ENCODE results near the gene NOC3L.

NOC3L gene

GRCh38 chr10:94362360-94363250 lies at the start of gene NOC3L (continued):
- TF ChIP-seq OSR2 (tag by site-specific recombination; IDR thresholded peaks at IDR 0.05): no peak
- peak; percentile 27; the same call in 1 of the 2 replicates for TF ChIP-seq ZFHX2 (tag by site-specific recombination; conservative IDR thresholded peaks at IDR 0.05)
- TF ChIP-seq ZFP69B (tag by site-specific recombination; IDR thresholded peaks at IDR 0.05): 0 out of 2 replicates have a peak, but pooled peaks have one; percentile 42
- TF ChIP-seq ZNF239 (tag by site-specific recombination; IDR thresholded peaks at IDR 0.05): no peak
- TF ChIP-seq PRDM10 (tag by site-specific recombination; IDR thresholded peaks at IDR 0.05): peak; percentile 95
- TF ChIP-seq PRDM6 (tag by site-specific recombination; IDR thresholded peaks at IDR 0.05): no peak
- TF ChIP-seq ZNF785 (tag by site-specific recombination; IDR thresholded peaks at IDR 0.05): no peak
- no peak for TF ChIP-seq ZNF311 (tag by site-specific recombination; IDR thresholded peaks at IDR 0.05; ENCODE audit: borderline replicate concordance)
- peak; percentile 88 for TF ChIP-seq ZNF660 (tag by site-specific recombination; IDR thresholded peaks at IDR 0.05)
- peak; percentile 39; the same call in 1 of the 2 replicates for TF ChIP-seq KLF9 (tag by site-specific recombination; IDR thresholded peaks at IDR 0.05; ENCODE audit: low read depth)
- TF ChIP-seq ZNF16 (tag by site-specific recombination; IDR thresholded peaks at IDR 0.05; ENCODE audit: low read depth): no peak
- no peak for TF ChIP-seq ZNF214 (tag by site-specific recombination; IDR thresholded peaks at IDR 0.05; ENCODE audit: borderline replicate concordance)
- TF ChIP-seq ZBTB6 (tag by site-specific recombination; IDR thresholded peaks at IDR 0.05): no peak
- TF ChIP-seq ZNF571 (tag by site-specific recombination; IDR thresholded peaks at IDR 0.05): no peak
- no peak for TF ChIP-seq RBAK (tag by site-specific recombination; IDR thresholded peaks at IDR 0.05)
- TF ChIP-seq BCL11A (tag by site-specific recombination; IDR thresholded peaks at IDR 0.05; ENCODE audit: low read depth): no peak
- no peak for TF ChIP-seq REPIN1 (tag by site-specific recombination; IDR thresholded peaks at IDR 0.05; ENCODE audit: low read depth)
- no peak for TF ChIP-seq ZSCAN23 (tag by site-specific recombination; IDR thresholded peaks at IDR 0.05)
- TF ChIP-seq ZNF544 (tag by site-specific recombination; IDR thresholded peaks at IDR 0.05): no peak
- no peak for TF ChIP-seq ZNF596 (tag by site-specific recombination; IDR thresholded peaks at IDR 0.05)
- peak; percentile 35; the same call in 1 of the 2 replicates for TF ChIP-seq EGR2 (tag by site-specific recombination; IDR thresholded peaks at IDR 0.05; ENCODE audit: low read depth)
- no peak for TF ChIP-seq TCF7L2 (IDR thresholded peaks at IDR 0.05; ENCODE audit: borderline replicate concordance, low read depth, low read length)
- TF ChIP-seq ZNF138 (tag by site-specific recombination; IDR thresholded peaks at IDR 0.05; ENCODE audit: borderline replicate concordance): no peak
- TF ChIP-seq ZNF324 (tag by site-specific recombination; IDR thresholded peaks at IDR 0.05): peak; percentile 77; the same call in 1 of the 2 replicates
- TF ChIP-seq ZNF433 (tag by site-specific recombination; IDR thresholded peaks at IDR 0.05; ENCODE audit: low read depth): no peak
- no peak for TF ChIP-seq ZNF645 (tag by site-specific recombination; IDR thresholded peaks at IDR 0.05)
- TF ChIP-seq ZBTB10 (tag by site-specific recombination; IDR thresholded peaks at IDR 0.05): no peak; the same call in 1 of the 2 replicates
- TF ChIP-seq KLF16 (tag by site-specific recombination; IDR thresholded peaks at IDR 0.05): peak; percentile 53; the same call in 1 of the 2 replicates
- peak; percentile 90 for TF ChIP-seq ZBTB48 (tag by site-specific recombination; IDR thresholded peaks at IDR 0.05)
- TF ChIP-seq ZNF140 (tag by site-specific recombination; IDR thresholded peaks at IDR 0.05): no peak

Measured in HEK293 (cell line).